Measurements from ENCODE around the gene IQCE. TPM values are rescaled to one million over a fixed set of nuclear protein-coding genes. Genes with fewer than 3 reads are reported as not detected.

IQCE gene
- total RNA-seq, 4 donors from 2014 or later, result 9.7 to 23.5 (median 15.6) TPM

DNA sequence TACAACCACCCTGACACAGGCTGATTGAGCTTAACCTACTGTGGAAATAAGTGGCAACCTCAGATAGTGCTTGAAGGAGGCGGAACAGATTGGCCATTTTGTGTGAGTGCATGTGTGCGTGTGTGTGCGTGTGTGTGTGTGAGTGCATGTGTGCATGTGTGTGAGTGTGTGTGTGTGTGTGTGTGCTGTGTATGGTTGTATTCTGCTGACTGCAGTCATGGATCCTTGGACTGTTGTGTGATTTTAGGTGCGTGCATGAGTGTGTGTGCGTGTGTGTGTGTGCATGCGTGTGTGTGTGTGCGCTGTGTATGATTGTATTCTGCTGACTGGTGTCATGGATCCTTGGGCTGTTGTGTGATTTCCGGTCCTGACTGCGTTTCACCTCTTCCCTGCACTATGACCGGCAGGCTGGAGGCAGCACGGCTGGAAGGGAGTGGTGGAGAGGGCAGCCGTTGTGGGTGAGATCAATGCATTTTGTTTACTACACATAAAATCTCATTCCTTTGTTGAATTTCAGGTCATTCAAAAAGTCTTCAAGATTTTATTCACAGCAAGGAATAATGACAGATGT is 6.3 kb downstream of the IQCE start:
- no peaks in the 10 kb centered on the region for H3K9me3 ChIP-seq
- no peak for ATAC-seq
- H3K27ac ChIP-seq, result no peak overlapping the region
- WGBS, 2 donors (ENCODE audit: low coverage in 1 of 2), result 80 to 85% methylated on average over 2 to 11 of the region's 12 CpGs
- no peaks in the 10 kb centered on the region for H3K27me3 ChIP-seq
- TF ChIP-seq POLR2A (IDR thresholded peaks at IDR 0.05) (no peak), POLR2AphosphoS5 (IDR thresholded peaks at IDR 0.05) (no peak), EP300 (IDR thresholded peaks at IDR 0.05) (no peak)
- TF ChIP-seq, protein P1, sequence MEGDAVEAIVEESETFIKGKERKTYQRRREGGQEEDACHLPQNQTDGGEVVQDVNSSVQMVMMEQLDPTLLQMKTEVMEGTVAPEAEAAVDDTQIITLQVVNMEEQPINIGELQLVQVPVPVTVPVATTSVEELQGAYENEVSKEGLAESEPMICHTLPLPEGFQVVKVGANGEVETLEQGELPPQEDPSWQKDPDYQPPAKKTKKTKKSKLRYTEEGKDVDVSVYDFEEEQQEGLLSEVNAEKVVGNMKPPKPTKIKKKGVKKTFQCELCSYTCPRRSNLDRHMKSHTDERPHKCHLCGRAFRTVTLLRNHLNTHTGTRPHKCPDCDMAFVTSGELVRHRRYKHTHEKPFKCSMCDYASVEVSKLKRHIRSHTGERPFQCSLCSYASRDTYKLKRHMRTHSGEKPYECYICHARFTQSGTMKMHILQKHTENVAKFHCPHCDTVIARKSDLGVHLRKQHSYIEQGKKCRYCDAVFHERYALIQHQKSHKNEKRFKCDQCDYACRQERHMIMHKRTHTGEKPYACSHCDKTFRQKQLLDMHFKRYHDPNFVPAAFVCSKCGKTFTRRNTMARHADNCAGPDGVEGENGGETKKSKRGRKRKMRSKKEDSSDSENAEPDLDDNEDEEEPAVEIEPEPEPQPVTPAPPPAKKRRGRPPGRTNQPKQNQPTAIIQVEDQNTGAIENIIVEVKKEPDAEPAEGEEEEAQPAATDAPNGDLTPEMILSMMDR (IDR thresholded peaks at IDR 0.05), result no peak
- H3K36me3 ChIP-seq, result peaks cover 0 to 3% of the 10 kb centered on the region in 2 donors
- H3K4me1 ChIP-seq, result peaks cover 0 to 30% (median 7%) of the 10 kb centered on the region in 3 donors
- no peak overlapping the region for H3K4me3 ChIP-seq

DNA sequence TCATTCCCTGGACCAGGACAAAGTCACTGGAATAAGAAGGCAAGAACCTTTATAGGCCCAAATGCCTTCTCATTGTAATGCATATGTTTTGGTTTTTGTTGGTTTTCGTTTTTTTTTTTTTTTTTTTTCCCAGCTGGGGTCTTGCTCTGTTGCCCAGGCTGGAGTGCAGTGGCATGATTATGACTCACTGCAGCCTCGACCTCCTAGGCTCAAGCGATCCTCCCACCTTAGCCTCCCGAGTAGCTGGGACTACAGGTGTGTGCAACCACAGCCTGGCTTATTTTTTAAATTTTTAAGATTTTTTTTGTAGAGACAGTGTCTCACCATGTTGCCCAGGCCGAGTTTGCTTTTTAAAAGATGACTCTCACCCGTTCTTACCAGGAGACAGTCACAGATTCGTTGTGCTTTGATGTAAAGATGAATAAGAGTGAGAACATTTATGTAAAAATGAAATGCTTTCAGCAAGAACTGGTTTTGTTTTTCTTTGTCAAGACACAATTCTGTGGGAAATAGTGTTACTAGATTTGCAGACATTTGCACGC is 7.6 kb downstream of the IQCE start:
- peaks cover 0 to 19% (median 4%) of the 10 kb centered on the region in 3 donors for H3K4me1 ChIP-seq
- no peak for TF ChIP-seq EP300 (IDR thresholded peaks at IDR 0.05)
- no peak for TF ChIP-seq POLR2AphosphoS5 (IDR thresholded peaks at IDR 0.05)
- TF ChIP-seq, protein P1 (IDR thresholded peaks at IDR 0.05), result no peak
- TF ChIP-seq POLR2A (IDR thresholded peaks at IDR 0.05), result no peak
- no peak overlapping the region for H3K4me3 ChIP-seq
- no peaks in the 10 kb centered on the region for H3K9me3 ChIP-seq
- WGBS, 2 donors (ENCODE audit: low coverage in 1 of 2), result 66 to 70% methylated on average over 6 to 8 of the region's 8 CpGs
- H3K36me3 ChIP-seq, result peaks cover 0 to 4% of the 10 kb centered on the region in 2 donors
- H3K27ac ChIP-seq, result no peak overlapping the region
- H3K27me3 ChIP-seq, result no peaks in the 10 kb centered on the region
- no peak for ATAC-seq

DNA sequence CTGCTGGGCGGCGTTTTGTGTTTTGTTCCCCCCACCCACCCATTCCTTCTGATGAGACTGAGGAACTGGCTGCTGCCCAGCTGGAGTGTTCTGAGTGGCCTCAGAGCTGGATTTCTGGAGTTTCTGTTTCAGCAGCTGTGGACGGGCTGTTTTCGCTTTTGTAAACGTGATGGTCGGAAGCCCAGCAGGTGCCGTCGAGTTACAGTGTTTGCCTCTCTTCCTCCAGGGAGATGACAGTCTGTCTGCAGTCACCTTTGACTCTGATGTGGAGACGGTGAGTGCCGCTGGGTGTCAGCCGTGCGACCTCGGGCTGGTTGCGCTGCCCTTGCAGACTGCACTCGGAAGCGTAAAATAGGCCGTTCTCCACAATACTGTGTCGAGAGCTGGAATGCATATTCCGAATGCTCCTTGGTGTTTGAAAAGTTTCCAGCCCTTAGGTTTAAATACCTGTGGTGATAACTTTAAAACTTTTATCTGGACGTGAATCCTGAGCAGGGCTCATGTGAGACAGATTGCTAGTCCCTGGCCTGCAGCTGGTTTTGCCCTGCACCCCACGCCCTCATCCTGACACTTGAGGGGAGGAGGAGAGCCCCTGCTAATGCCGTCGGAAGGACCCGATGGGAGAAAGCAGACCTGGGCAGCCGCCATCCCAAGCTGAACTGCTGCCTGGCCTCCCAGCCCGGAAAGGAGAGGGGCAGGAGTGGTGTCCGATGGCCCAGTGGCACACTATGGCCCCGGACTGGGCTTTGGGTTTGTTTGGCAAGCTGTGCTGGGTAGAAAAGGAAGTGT is 8.3 kb downstream of the IQCE start:
- Histone ChIP-seq H3K4me1 (peaks cover 0 to 19% (median 4%) of the 10 kb centered on the region in 3 donors), H3K9me3 (no peaks in the 10 kb centered on the region), H3K4me3 (peak overlapping the region in 1 of 2 donors; percentile 22), H3K27ac (peak overlapping the region in 1 of 4 donors; percentile 20), H3K36me3 (peaks cover 0 to 11% of the 10 kb centered on the region in 2 donors), H3K27me3 (no peaks in the 10 kb centered on the region)
- ATAC-seq, result no peak
- TF ChIP-seq EP300 (IDR thresholded peaks at IDR 0.05) (no peak), POLR2A (IDR thresholded peaks at IDR 0.05) (no peak), POLR2AphosphoS5 (IDR thresholded peaks at IDR 0.05) (no peak)
- TF ChIP-seq, protein P1 (IDR thresholded peaks at IDR 0.05), result no peak
- WGBS, 2 donors (ENCODE audit: low coverage in 1 of 2), result 44 to 52% methylated on average over 8 to 14 of the region's 28 CpGs

DNA sequence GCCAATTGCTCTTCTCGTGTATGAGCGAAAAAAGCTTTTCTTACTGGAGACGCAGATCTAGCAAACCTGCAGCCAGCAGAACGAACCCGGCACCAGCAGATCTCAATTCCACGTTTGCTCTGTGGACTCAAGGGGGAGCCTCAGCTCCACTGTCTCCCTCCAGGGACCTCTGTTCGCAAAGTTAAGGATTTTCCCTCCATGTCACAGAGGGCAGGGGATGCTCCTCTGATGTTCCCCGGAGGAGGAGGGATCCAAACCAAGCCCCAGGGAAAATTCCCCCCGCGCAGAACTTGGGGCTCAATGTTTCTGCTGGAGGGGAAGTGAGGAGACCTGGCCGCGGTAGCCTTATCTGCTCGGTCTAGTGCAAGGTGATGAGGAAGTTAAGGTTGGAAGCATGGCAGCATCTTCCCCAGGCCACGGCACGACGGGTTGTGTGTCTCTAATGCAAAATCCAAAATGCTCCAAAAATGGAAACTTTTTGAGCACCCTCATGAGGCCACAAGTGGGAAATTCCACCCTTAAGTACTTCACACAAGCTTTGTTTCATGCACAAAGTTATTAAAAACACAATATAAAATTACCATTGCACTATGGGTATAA is 9.0 kb downstream of the IQCE start:
- Histone ChIP-seq H3K36me3 (peaks cover 0 to 18% of the 10 kb centered on the region in 2 donors), H3K27me3 (no peaks in the 10 kb centered on the region), H3K27ac (no peak overlapping the region), H3K4me1 (peaks cover 0 to 19% (median 4%) of the 10 kb centered on the region in 3 donors), H3K4me3 (no peak overlapping the region), H3K9me3 (no peaks in the 10 kb centered on the region)
- peak; percentile 61 for ATAC-seq
- no peak for TF ChIP-seq POLR2A (IDR thresholded peaks at IDR 0.05)
- TF ChIP-seq, protein P1 (IDR thresholded peaks at IDR 0.05), result peak in 3 of 4 experiments; percentile 38 to 53 (median 41)
- 7 to 26% methylated on average over 3 to 5 of the region's 16 CpGs for WGBS, 2 donors (ENCODE audit: low coverage in 1 of 2)

All from gastroesophageal sphincter (tissue), 4 donors.